OCI-LY3 (cell line): ENCODE measurements around the gene MACO1.

ENCODE experiments used
- EZH2phosphoT487 ChIP-seq: fragments of 200-600 bp; shearing (Covaris generic); IDR thresholded peaks from 2 replicates; pipeline ENCODE4 v1.6.1; 2018; ENCODE audit warnings: antibody characterized with exemption, mixed run types, low read depth
- TF ChIP-seq, protein P1 (sequence below): fragments of 200-600, 300-600 bp; sonication (generic); IDR thresholded peaks from 2 replicates; pipeline ENCODE4 v1.5.1; 2014; ENCODE audit warnings: antibody characterized with exemption, low read length, low read depth

DNA sequence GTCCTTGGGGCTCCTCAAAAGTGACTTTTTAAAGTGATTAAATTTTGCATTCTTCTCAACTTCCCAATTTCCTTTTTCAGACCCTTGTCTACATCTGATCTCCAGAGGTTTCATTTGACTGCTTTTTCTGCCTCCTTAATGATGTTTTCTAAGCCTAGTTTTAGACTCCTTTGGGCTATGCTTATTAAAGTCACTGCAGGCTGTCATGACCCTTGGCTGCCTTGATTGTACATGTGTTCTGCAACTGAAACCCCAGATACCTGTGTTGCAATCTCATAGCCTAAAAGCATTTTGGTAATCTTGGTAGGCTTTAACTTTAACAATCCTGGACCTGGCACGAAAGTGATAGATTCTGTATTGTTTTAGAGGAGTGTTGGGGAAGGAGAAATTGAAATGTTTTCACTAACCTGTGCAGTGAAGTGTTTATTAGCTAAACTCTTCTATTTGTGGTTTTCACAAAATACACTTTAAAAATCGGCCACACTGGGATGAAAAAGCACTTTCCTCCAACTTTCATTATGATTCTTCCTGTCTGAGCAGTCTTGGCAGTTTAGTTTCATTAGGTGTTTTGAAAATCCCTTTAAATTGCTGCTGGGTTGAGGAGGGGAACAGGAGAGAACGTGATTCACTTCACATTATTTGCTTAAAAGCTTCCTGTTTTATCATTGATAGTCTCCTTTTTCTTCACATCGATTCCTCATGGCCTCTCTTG is 4.9 kb downstream of the MACO1 start:
- TF ChIP-seq, protein P1, sequence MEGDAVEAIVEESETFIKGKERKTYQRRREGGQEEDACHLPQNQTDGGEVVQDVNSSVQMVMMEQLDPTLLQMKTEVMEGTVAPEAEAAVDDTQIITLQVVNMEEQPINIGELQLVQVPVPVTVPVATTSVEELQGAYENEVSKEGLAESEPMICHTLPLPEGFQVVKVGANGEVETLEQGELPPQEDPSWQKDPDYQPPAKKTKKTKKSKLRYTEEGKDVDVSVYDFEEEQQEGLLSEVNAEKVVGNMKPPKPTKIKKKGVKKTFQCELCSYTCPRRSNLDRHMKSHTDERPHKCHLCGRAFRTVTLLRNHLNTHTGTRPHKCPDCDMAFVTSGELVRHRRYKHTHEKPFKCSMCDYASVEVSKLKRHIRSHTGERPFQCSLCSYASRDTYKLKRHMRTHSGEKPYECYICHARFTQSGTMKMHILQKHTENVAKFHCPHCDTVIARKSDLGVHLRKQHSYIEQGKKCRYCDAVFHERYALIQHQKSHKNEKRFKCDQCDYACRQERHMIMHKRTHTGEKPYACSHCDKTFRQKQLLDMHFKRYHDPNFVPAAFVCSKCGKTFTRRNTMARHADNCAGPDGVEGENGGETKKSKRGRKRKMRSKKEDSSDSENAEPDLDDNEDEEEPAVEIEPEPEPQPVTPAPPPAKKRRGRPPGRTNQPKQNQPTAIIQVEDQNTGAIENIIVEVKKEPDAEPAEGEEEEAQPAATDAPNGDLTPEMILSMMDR: no peak
- no peak for TF ChIP-seq EZH2phosphoT487
